SK-N-MC (cell line): ENCODE results near the gene SNX30.

Experiments used
- DNase-seq: peaks from one replicate; pipeline ENCODE4 v3.0.0-alpha.2; 2011; ENCODE audit warnings: low read depth, low spot score
- H3K27ac ChIP-seq: fragments of 200-600 bp; sonication (generic); 2 replicates; pipeline ENCODE4 v1.5.1; 2016; ENCODE audit warnings: mixed run types
- H3K36me3 ChIP-seq: fragments of 200-600 bp; sonication (generic); 2 replicates; pipeline ENCODE4 v1.6.1; 2017; ENCODE audit warnings: antibody characterized with exemption, low read length, mixed read lengths; ENCODE audit not compliant: insufficient read depth
- H3K4me3 ChIP-seq: fragments of 200-600 bp; sonication (generic); 2 replicates; pipeline ENCODE4 v1.5.1; 2016
- H3K9ac ChIP-seq: fragments of 200-600 bp; sonication (generic); 2 replicates; pipeline ENCODE4 v1.8.0; 2017; ENCODE audit warnings: mixed run types, mixed read lengths; ENCODE audit not compliant: insufficient read length
- H3K9me3 ChIP-seq: fragments of 200-600 bp; sonication (generic); 2 replicates; pipeline ENCODE4 v1.6.1; 2017; ENCODE audit warnings: low read depth, mild to moderate bottlenecking, antibody characterized with exemption, low read length, moderate library complexity, mixed read lengths
- EZH2 ChIP-seq: fragments of 200-600 bp; sonication (generic); IDR thresholded peaks from one replicate; pipeline ENCODE4 v1.6.1; 2017; ENCODE audit warnings: antibody characterized with exemption
- FOXP2 ChIP-seq: optimal IDR thresholded peaks from 2 replicates; pipeline ENCODE3; 2011; ENCODE audit warnings: mild to moderate bottlenecking, moderate library complexity; ENCODE audit not compliant: insufficient read depth; ENCODE audit errors: extremely low read length, control extremely low read depth
- POLR2AphosphoS5 ChIP-seq: IDR thresholded peaks from 2 replicates; pipeline ENCODE4 v1.6.1; 2012; ENCODE audit warnings: mild to moderate bottlenecking, low read depth, low read length, borderline replicate concordance

The SNX30 gene

DNA sequence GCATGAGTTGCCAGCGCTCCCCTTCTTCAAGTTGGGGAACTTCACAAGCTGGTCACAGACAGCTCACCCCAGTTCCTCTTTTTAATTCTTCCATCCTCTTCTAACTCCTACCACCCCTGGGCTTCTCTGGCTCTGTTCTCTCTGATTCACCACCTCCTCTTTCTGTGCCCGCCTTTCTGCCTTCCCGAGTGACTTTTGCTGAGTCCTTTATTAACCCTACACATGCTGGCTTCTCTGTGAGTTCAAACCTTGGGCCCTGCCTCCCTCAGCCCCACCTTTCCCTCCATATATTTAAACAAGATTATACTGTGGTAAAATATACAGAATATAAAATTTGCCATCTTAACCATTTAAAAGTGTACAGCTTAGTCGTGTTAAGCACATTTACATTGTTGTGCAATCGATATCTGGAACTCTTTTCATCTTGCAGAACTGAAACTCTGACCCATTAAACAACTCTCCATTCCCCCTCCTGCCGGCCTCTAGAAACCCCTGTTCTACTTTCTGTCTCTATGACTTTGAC lies 108.1 kb downstream of the SNX30 start:
- TF ChIP-seq FOXP2 (no peak), EZH2 (no peak), POLR2AphosphoS5 (no peak)
- Histone ChIP-seq H3K36me3 (no peaks in the 10 kb centered on the region), H3K27ac (no peak overlapping the region), H3K9me3 (no peaks in the 10 kb centered on the region), H3K9ac (no peak overlapping the region), H3K4me3 (no peak overlapping the region)
- DNase-seq, result no peak

DNA sequence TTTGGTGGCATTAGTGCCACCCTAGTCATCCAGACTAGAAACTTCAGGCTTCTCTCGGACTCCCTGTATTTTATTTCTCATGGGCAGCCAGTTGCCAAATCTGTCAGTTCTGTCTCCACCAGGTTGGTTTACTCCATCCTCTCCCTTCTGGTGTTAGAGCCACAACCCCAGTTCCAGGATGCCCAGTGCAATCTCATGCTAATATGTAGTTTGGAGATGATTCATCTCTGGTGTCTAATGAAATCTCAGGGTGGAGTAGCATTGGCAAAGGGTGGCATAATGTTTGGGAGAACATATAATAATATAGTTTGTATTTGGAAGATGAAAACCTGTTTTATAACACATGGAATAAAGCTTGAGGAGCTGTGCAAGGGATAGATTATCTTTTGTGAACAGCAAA lies 109.9 kb downstream of the SNX30 start:
- Histone ChIP-seq H3K9me3 (no peaks in the 10 kb centered on the region), H3K9ac (no peak overlapping the region), H3K36me3 (no peaks in the 10 kb centered on the region)

DNA sequence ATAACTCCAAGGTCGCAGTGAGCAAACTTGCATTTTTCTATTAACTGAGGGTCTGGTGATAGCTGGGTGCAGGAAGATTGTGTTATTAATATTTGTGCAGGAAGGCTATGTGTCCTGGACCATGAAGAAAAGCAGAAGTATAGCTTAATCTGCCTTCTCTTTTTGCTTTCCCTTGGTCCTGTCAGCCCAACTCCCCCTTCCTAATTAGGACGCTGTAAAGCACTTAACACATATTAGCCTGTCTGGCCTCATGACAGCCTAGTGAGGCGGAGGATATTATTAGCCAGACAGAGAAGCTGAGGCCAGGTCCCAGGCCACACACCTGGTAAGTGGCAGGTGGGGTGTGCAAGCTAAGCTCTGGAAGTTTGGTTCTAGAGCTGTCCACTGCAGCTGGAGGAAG lies 110.6 kb downstream of the SNX30 start:
- H3K4me3 ChIP-seq, result no peak overlapping the region
- TF ChIP-seq POLR2AphosphoS5 (no peak), FOXP2 (no peak), EZH2 (no peak)
- H3K36me3 ChIP-seq, result no peaks in the 10 kb centered on the region
- no peaks in the 10 kb centered on the region for H3K9me3 ChIP-seq
- DNase-seq, result no peak
- H3K27ac ChIP-seq, result no peak overlapping the region
- no peak overlapping the region for H3K9ac ChIP-seq

More for the DNA sequence above, 109.9 kb downstream of the SNX30 start:
- no peak for TF ChIP-seq FOXP2
- TF ChIP-seq POLR2AphosphoS5, result no peak
- TF ChIP-seq EZH2, result no peak
- Histone ChIP-seq H3K4me3 (no peak overlapping the region), H3K27ac (no peak overlapping the region)
- DNase-seq, result no peak

DNA sequence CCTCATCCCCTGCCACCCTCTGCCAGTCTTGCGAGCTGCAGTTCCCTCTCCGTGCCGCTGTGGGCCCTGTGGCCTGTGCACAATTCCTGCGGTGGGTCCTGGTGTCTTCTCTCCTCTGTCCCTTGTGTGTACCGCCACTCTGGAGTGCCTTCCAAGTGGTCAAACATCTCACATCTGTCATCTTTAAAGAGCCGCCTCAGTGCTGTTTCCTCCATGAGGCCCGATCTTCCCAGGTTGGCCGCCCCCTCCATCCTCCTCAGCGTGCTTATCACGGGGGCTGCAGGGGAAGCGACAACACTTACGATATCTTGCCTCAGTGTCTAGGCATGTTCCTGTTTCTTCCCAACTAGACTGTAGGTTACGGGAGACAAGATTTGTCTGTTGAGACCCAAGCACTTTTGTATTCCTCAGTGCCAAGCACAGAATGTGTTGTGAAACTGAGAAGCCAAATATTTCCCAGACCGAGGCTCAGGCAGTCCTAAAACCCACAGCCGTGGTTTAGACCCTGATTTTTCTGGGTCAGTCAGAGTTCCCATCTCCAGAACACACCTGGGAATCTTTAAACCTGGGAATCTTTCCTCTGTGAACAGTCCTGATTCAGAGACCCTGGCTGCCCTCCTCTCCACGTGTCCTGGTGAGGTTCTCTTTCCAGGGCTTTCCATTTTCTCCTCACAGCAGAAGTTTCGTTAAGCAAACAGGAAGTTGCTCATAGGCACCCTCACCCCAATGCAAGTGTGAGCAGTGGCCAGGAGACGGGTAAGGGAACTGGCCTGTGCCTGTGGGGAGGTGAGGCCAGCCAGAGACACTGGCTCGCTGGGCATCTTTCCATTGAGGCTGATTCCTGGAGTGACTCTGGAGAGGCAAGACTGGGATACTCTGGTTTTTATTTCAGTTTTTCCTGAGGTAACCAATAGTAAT lies 111.3 kb downstream of the SNX30 start:
- Histone ChIP-seq H3K9me3 (no peaks in the 10 kb centered on the region), H3K4me3 (no peak overlapping the region), H3K27ac (no peak overlapping the region), H3K9ac (no peak overlapping the region), H3K36me3 (no peaks in the 10 kb centered on the region)
- no peak for DNase-seq
- TF ChIP-seq FOXP2 (no peak), EZH2 (no peak), POLR2AphosphoS5 (no peak)

DNA sequence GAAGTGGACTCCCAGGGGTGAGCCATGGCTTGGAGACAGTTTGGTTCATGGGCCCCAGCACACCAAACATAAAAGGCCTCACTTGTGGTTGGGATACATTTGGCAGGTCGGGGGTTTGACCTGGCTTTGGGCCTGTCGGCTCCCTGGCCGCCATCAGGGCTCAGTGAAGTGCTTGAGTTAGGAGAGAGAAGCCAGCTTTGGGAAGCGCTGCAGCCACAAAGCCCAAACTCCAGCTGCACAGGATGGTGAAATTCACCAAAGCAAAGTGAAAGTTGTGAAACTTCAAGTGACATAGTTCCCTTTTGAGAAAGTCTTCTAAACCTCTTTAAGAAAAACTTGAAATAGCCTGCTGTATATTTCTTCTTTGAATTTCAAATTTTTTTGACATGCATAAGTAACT lies 112.7 kb downstream of the SNX30 start:
- H3K4me3 ChIP-seq, result no peak overlapping the region
- H3K9ac ChIP-seq, result no peak overlapping the region
- TF ChIP-seq FOXP2 (no peak), POLR2AphosphoS5 (no peak)
- H3K9me3 ChIP-seq, result no peaks in the 10 kb centered on the region
- H3K27ac ChIP-seq, result no peak overlapping the region
- H3K36me3 ChIP-seq, result no peaks in the 10 kb centered on the region
- no peak for DNase-seq

DNA sequence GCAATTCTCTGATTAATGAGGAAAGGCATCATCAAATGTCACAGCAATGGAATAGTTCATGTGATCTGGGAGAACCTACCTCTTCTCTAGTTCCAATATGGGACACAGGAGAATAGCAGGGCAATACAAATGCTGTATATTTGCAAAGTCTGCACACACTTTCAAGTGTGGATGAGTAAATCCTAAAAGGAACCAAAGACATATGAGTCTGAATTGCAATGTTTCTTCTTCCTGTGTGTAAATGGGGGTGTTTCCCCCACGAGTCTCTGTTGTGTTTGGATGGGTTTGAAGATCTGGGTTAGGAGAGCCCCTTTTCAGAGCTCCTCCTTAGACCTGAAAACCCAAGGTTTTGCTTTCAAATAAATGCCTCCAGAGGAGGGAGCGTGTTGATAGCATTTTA lies 113.2 kb downstream of the SNX30 start:
- no peak for DNase-seq
- Histone ChIP-seq H3K9ac (no peak overlapping the region), H3K27ac (no peak overlapping the region), H3K36me3 (no peaks in the 10 kb centered on the region), H3K4me3 (no peak overlapping the region), H3K9me3 (no peaks in the 10 kb centered on the region)
- no peak for TF ChIP-seq FOXP2
- no peak for TF ChIP-seq POLR2AphosphoS5
- TF ChIP-seq EZH2, result no peak

DNA sequence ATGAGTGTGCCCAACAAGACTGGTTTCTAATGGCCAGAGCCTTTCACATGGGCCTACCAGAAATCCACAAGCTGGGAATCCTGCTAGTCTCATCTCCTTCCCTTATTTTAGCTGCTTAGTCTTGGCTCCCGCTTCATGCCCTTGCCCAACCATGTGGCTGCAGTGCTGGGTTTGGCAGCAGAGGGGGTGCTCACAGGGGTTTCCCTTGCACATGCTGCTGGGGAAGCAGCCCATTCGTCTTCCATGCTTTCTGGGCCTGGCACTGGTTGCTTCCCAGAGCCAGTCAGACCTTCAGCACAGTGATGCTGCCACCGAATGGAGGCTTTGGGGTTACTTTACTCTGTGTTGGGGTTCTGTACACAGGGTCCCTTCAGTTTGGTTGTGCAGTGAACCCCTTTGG lies 113.8 kb downstream of the SNX30 start:
- TF ChIP-seq FOXP2 (no peak), EZH2 (no peak), POLR2AphosphoS5 (no peak)
- Histone ChIP-seq H3K4me3 (no peak overlapping the region), H3K9me3 (no peaks in the 10 kb centered on the region), H3K36me3 (no peaks in the 10 kb centered on the region), H3K9ac (no peak overlapping the region), H3K27ac (no peak overlapping the region)
- no peak for DNase-seq

DNA sequence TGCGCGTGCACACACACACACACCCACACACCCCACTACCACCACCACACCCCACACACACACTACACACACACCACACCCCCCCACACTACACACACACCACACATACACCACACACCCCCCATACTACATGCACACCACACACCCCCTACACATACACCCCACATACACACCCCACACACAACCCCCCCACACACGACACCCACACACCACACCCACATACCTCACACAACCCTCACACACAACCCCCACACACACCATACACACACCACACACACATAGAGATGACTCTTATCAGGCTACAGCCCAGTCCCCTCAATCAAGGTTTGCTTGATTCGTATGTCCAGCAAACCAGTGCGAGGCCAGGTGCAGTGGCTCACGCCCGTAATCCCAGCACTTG lies 114.4 kb downstream of the SNX30 start:
- no peak overlapping the region for H3K27ac ChIP-seq
- H3K9me3 ChIP-seq, result no peaks in the 10 kb centered on the region
- no peaks in the 10 kb centered on the region for H3K36me3 ChIP-seq
- TF ChIP-seq POLR2AphosphoS5 (no peak), EZH2 (no peak), FOXP2 (no peak)
- no peak for DNase-seq
- no peak overlapping the region for H3K4me3 ChIP-seq
- no peak overlapping the region for H3K9ac ChIP-seq
